SKM-1 (cell line): Measurements from ENCODE around the gene FOXL2NB.

Source experiments
- DNase-seq: peaks from one replicate; lab custom pipeline; 2025; ENCODE audit not compliant: unreplicated experiment; lab: John Stamatoyannopoulos, UW

FOXL2NB gene

GRCh38 chr3:138928727-138929372 lies 18.2 kb upstream of the FOXL2NB start:
- no peak for DNase-seq

- no peak for DNase-seq
Observed at GRCh38 chr3:138933068-138933668, 13.8 kb upstream of the FOXL2NB start.

GRCh38 chr3:138933981-138934691 lies 12.9 kb upstream of the FOXL2NB start:
- DNase-seq: no peak

DNA sequence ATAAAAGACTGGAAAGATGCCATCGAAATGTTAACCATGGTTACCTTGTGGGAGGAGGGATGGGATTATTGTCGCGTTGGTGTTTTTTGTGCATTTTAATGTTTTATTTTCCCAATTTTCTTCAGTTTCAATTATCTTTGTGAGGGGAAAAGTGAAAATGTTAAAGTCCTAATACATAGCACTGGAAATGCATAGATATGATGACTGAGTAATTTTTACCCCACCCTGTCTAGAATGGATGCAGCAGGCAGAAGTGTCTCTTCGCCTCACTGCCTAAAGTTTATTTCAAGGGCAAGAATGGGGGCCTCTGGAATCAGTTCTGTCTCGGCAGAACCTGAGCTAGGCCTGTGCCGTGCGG lies 11.5 kb upstream of the FOXL2NB start:
- DNase-seq: no peak

DNA sequence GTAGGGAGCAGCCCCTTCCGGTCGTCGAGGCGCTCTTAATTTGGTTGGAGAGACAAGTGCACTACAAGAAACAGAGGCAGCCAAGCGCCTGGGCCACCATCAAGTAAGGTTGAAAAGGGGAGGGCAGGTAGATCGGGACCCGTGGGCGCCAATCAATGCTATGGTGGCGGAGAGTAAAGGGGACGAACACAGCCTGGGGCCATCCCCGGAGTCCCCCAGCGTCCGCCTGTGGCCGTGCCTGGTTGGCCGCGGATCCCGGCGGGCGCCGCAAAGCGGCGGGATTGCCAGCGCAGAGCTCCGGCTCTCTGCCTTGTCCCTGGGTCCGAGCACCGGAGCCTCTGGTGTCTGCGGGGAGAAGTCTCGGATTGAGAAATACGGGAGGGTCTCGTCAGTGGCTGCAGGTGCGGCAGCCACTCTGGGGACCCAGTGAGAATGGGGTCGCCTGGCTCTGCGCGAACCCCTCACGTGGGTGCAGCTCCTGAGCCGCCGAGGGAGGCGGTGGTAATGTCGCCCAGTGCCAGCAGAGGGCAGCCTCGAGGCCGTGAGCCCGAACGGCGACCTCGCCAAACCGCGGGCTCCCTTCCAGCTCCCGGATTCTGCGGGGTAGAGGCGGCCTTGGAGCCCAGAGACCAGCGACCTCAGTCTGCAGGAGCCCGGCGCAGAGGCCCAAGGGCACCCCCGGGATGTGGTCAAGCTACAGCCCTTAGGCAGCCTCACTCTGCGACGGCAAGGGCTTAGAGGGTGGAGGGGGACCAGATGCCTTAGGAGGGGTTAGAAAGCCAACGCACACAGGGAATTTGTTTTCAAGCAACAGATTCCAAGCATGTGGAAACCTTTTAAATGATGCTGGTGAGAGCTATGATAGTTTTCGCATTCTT lies 10.9 kb upstream of the FOXL2NB start:
- peak; percentile 25 for DNase-seq

GRCh38 chr3:138936741-138937689 lies 10.0 kb upstream of the FOXL2NB start:
- DNase-seq: no peak

GRCh38 chr3:138937690-138938055 lies 9.3 kb upstream of the FOXL2NB start:
- no peak for DNase-seq

GRCh38 chr3:138938056-138938876 lies 8.8 kb upstream of the FOXL2NB start:
- no peak for DNase-seq

GRCh38 chr3:138938877-138939560 lies 8.0 kb upstream of the FOXL2NB start:
- DNase-seq: no peak

DNA sequence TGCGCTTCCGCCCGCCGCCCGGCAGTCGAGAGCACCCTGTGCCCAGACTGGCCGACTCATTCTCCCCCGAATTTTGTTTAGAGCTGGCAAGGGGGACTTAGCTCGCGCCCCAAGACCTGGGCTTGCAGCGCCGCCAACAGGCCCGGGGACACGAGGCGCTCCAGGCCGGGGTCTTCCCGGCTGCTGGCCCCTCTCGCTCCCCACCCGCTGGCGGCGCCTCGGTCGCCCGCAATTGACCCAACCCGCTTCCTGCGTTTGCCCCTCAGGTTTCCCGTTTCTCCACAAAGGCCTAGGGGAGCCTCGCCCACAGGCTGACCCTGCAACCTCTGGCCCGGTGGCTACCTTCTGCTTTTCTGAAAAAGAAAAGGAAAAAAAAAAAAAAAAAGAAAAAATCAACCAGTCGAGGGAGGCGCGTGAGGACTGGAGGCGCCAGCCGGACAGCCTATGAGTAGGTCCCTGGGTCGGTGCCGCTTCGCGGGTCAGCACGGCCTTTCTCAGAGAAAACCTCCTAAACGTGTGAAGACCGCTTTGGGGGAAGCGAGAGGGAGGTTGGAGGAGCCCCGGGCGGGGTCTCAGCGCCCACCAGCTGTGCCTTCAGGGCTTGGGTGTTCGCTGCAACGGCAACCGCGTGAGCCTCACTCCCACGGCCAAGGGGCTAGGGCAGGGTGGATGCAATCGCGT lies 7.3 kb upstream of the FOXL2NB start:
- DNase-seq: no peak

- no peak for DNase-seq
Observed at GRCh38 chr3:138940446-138940845, 6.6 kb upstream of the FOXL2NB start.

DNA sequence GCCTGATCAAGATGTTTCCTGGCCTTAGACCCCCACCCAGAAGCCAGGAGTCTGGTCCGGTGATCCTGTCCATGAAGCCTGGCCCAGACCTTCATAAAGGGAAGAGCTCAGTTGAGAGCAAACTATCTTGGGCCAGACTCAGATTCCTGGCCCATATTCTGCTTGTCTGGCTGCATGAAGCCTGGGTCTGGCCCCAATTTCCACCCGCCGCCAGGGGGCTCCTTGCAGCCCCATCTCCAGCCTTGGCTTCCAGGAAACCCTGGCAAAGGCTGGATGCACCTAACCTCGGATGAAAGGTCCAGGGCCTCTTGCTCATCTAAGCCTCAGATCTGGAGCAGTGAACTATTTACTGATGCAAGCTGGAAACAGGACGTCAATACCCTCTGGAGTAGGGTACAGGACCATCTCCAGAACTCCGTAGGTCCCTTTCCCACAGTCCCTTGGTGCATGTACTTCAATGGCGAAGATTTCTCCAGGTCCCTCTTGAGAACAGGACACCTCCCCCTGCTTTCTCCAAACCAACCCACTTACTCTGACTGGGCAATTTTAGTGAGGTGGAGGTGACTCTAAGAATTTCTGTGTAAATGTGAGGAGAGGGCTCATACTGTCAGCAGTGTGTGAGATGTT lies 5.6 kb upstream of the FOXL2NB start:
- no peak for DNase-seq

DNA sequence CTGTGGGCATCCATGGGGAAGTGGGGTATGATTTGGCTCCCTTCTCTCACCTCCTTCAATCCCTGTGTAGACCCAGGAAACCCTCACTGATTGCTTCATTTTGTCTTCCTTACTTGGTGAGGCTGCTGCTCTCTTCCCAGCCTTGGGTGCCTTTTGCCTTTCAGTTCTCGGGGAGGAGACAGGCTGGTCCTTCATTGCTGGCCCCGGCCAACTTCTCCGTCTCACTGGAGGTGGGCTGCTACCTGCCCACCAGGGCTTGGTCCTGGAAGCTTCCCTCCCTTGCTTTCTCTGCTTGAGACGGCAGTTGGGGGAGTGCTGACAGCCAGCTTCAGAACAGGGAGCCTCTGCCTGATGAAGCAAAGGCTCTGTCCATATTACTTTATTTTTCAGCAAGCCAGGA lies 4.7 kb upstream of the FOXL2NB start:
- DNase-seq: no peak

GRCh38 chr3:138942861-138943623 lies 4.0 kb upstream of the FOXL2NB start:
- DNase-seq: no peak

GRCh38 chr3:138943724-138944653 lies 3.0 kb upstream of the FOXL2NB start:
- DNase-seq: no peak

DNA sequence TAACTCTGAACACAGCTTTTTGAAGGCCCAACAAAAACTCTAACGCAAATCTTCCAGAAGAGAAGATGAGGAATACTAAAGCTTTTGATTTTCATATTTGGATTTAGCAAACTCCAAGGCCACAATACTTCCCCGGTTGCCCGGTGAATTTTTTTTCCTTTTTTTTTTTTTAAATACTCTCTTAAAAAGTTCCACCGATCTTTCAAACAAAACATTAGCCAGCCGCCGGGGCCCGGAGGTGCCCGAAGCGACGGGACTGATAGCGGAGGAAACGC lies 2.4 kb upstream of the FOXL2NB start:
- no peak for DNase-seq
